HTR-8/SVneo (cell line): ENCODE results near the gene TMEM127.
"Not testable (repeated sequence)": the region's sequence is repeated elsewhere in the genome, so short reads cannot be mapped to it uniquely, and the experiment has no call there.

Source experiments
- DNase-seq: peaks from one replicate; pipeline ENCODE4 v3.0.0; 2011; ENCODE audit warnings: low spot score, mixed read lengths; ENCODE audit not compliant: insufficient read length
- FAIRE-seq: peaks from 2 replicates; lab custom pipeline; 2011; peaks lifted over from hg19 to GRCh38; lab: Jason Lieb, UNC

TMEM127 gene, protein sequence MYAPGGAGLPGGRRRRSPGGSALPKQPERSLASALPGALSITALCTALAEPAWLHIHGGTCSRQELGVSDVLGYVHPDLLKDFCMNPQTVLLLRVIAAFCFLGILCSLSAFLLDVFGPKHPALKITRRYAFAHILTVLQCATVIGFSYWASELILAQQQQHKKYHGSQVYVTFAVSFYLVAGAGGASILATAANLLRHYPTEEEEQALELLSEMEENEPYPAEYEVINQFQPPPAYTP

DNA sequence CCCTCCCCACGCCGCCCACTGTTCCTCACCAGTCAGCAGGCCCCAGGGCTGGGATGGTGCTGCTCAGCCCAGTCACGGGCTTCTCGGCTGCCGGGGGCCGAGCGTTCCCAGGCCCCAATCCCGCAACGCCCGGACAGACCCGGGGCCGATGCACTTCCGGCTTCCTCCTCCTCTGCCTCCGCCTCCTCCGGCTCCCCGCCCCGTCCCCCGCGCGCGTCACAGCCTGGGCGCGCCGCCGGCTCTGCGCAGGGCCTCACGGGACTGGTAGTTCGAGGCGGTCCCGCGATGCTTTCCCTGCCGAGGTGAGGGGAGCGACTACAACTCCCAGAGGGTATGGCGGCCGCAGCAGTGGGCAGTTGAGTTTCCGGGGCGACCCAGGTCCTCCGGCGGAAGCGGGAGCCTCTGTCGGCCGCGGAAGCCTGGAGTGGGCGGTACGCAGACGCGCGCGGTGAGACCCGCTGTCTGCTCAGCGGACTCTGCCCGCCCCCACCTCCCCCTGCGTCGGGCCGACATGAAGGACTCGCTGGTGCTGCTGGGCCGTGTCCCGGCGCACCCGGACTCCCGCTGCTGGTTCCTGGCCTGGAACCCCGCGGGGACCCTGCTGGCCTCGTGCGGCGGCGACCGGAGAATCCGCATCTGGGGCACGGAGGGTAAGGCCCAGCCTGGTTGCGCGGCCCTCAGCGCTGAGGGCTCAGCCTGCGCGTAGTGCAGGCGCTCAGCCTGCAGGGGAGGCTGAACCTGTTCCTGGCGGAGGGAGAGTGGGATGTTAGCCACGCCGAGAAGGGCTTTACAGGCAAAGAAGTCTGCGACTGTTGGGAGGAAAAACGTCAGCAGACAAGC lies at the start of gene TMEM127, which contains the start of gene CIAO1:
TMEM127 (minus strand) TSS at position 158 of the 840 bp plus-strand sequence. CDS start 616 bp downstream, outside the sequence.
CIAO1 (plus strand) TSS at position 386 of the 840 bp plus-strand sequence; CDS start at position 512, 126 bp downstream.
- peak; percentile 100 for DNase-seq
- peak; percentile 99 for FAIRE-seq

DNA sequence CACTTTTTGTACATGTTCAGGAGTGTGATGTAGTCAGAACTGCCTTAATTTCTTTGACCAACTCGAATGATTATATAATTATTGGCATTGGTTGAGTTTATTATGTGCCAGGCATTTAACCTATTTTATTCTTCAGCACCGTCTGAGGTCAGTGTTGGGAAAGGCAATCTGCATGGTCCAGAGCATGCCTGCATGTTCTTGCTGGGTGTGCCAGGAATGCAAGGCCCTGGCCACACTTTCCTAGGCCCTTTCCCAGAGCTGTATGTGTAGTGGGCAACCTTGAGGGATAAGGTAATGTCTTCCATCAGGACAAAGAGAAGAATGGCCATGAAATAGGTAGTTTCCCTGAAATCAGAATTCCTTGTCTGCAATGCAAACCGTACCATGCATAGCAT lies 49.2 kb upstream of the TMEM127 start:
- DNase-seq (no peak), FAIRE-seq (peak; percentile 72)

DNA sequence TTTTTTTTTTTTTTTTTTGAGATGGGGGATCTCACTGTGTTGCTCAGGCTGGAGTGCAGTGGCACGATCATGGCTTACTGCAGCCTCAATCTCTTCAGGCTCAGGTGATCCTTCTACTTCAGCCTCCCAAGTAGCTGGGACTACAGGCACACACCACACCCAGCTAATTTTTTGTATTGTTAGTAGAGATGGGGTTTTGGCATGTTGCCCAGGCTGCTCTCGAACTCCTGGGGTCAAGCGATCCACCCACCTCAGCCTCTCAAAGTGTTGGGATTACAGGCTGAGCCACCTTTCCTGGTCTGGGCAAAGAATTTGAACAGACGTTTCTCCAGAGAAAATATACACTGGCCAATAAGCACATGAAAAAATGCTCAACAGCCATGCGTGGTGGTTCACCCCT lies 42.5 kb upstream of the TMEM127 start:
- DNase-seq (no peak), FAIRE-seq (no peak)

DNA sequence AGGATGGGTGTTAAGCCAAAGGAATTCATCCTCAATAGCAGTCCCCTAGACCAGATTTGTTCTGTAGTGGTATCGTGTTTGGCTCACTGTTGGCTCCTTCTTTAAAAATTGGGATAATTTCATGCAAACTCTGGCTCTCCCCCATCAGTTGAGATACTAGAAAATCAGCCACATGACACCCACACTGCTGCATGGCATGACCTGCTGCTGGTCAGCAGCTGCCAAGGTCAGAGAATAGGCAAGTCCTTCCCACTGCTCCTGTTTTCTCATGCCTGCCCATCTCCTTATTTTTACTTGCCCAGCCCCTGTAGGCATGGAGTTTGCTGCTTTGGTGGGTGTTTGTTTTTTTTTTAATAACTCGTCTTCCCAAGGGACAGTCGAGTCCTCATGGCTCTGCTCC lies 40.6 kb upstream of the TMEM127 start:
- no peak for FAIRE-seq
- no peak for DNase-seq

DNA sequence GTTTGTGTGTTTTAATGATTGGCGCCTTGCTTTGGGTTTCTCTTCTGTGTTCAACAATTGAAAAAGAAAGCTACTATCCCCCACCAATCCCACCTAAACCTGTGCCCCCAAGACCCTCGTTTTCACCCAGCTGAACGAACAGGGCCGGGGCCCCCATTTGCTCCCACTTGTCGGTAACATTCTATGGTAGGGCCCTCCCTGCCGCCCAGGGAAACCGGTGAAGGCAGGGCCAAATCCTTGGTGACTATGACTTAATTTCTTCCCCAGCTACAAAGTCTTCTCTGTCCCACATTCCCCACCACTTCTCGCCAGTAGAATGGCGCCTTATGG lies 40.1 kb upstream of the TMEM127 start:
- FAIRE-seq = no peak

DNA sequence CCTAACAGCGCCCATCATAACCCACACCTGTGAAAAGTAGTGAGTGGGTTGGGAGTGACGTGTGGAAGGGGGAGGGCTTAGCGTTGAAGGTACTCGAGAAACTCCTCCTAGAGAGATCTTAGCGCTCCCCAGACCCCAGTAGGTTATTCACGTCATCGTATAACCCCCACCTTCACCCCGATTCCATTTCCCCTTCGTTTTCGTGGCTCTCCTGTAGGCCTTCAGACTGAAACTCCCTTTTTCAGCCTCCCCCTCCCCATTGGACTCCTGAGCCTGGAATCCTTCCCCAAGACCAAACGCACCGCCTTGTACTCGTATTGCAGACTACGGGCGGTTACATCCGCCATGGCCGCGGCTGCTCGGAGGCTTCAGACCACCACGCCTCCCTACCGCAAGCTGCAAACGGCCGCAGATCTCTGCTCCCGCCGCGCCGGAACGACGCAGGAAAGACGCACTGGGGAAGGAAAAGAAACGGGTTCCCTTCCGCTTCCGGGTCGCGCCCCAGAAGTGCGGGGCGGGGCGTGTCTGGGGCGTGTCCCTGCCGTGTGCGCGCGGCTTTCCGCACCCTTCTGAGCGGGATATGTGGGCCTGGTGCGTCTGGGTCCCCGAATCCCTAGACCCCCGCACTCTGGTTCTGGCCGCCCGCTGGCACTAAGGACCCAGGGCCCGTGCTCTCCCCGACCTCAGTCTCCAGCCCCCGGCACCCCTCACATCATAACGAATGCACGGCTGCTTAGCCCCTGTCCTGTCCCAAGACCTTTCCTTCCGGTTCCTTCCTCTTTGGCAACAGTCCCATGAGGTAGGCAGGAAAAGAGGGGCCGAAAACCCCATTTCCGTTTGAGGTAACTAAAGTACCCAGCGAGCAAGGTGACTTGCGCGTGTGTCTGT lies 39.5 kb upstream of the TMEM127 start, which contains the start of gene SNRNP200:
SNRNP200 (minus strand) TSS at position 456 of the 888 bp plus-strand sequence; CDS start at position 347, 109 bp downstream.
- DNase-seq = peak; percentile 93
- peak; percentile 80 for FAIRE-seq

More for the DNA sequence above, 40.1 kb upstream of the TMEM127 start:
- DNase-seq = no peak

DNA sequence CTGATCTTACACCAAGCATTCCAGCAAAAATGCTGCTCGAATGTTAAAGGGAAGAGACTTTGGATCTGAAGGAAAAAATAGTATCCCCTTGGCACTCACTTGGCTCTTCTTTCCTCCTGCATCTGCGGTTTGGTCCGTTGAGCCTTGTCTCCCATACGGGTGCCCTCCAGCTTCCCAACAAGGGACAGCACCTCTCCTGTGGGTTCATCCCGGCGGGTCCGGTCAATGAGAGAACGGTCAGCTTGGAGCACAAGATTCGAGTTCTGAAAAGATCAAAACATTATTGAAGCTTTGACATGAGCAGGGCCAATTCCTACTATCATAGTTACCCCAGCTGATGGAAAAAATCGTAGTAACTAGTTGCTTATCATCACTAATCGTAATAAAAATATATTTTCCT lies 38.8 kb upstream of the TMEM127 start:
- DNase-seq = no peak
- FAIRE-seq = no peak

DNA sequence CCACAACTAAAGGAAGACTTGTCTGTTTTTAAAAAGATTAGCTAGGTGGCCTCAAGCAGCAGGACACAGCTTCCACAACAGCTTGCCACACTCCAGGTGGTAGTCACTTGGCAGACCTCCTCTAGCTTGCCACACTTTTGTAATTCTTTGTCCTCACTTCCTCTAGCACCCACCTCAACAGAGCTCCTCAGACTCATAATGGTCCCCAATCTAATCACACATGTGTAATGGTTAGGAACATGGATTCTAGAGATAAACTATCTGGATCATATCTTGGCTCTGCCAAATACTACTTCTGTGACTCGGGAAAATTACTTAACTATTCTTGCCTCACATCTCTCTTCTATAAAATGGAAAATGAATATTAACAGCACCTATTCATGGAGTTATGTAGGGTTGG lies 36.1 kb upstream of the TMEM127 start:
- no peak for DNase-seq

DNA sequence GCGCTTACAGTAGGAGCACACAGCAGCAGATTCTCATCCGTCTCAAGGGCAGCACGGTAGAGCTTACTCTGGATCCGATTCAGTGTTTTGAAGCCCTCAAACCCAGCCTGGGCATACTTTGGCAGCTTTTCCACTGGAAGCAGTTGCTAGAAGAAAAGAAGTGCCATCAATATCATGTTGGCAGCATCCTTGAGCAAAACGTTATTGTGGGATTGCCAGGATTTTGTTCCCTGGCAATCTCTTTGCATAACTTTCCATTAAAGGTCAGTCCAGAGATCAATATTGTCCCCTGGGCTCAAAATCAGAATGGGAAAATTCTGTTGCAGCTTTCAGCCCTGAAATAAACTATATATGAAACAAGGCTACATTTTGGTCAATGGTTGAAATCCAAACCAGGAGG lies 31.1 kb upstream of the TMEM127 start:
- DNase-seq (no peak), FAIRE-seq (no peak)

More for the DNA sequence above, 36.1 kb upstream of the TMEM127 start:
- no peak for FAIRE-seq

DNA sequence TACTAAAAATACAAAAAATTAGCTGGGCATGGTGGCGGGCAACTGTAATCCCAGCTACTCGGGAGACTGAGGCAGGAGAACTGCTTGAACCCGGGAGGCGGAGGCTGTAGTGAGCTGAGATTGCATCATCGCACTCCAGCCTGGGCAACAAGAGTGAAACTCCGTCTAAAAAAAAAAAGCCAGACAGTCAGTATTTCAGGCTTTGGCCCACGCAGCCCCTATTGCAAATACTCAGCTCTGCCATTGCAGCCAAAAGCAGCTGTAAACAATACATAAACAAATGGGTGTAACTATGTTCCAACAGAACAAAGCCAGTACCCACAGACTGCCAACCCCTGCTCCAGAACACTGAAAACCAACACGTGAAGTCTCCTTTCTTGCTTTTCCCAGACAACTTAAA lies 28.5 kb upstream of the TMEM127 start:
- FAIRE-seq, DNase-seq: not testable (repeated sequence)

DNA sequence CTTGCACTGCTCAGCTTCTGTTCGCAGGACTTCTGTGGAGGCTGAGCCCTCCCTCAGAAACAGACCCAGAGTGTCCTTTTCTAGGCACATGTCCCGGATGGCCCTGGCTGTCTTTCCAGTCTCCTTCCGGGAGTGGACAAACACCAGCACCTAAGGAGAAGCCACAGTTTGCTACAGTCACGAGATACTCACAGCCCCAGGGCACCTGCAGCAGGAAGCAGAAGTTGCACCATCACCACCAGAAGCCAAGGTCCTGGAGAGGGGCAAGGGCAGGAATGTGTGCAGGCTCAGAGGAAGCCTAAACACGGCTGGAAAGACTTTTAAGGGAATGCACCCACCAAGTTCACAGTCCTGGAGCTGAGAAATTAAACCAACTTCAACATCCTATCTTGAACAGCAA lies 26.0 kb upstream of the TMEM127 start:
- FAIRE-seq = no peak
- DNase-seq = no peak

DNA sequence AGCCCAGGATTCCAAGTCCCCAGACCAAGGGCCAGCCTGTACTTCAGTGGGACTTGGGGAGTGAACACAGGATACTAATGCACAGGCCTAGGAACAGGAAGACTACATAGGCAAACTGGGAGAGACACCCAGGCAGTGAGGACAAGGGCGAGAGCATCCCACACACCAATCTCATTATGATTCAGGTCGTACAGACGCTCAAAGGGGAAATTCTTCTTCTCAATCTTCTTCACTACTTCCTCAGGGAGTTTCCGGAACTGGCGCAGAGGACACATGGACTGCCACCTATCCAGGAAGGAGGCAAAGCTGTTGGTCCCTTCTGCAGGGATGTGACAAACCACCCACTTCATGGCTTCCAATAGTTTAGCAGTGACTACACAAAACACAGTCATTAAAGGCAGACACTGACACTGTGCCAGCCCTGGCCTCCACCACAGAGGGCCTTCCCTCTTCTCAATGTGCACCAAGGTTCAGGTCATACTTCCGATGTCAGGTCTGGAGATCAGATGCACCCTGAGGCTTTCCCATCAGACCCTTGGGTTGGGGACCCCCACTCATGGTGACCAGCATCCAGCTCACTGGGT lies 21.6 kb upstream of the TMEM127 start:
- FAIRE-seq = peak; percentile 48
- no peak for DNase-seq

DNA sequence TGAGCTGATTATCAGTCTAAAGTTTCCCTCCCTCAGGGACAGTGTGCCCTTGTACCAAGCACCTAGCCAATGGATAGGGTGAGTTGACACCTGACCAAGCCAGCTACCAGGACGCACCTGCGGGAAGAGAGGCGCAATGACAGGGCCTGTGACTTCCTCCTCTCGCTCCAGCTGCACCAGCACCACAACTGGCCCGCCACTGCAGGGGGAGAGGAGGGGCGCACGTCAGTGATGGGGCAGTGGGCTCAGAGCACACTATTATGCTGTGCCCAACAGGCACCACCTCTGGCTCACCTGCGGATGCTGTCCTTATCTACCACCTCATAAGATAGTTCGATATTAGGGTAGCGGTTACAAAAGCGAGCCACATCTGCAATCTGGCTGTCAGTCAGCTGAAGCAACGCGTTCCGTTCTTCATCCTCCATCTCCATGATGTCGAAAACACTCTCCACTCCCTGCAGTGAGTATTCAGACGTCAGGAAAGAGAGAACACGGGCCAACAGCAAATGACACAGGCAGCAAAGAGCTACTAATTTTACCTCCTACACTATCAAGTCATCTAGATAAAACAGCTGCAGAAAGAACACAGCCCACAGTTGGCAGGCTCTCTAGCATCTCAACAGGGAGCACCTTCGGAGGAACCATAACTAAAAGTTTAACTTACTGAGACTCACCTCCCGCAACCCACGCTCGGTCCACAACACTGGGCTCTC lies 11.1 kb upstream of the TMEM127 start:
- FAIRE-seq (peak; percentile 49), DNase-seq (no peak)

DNA sequence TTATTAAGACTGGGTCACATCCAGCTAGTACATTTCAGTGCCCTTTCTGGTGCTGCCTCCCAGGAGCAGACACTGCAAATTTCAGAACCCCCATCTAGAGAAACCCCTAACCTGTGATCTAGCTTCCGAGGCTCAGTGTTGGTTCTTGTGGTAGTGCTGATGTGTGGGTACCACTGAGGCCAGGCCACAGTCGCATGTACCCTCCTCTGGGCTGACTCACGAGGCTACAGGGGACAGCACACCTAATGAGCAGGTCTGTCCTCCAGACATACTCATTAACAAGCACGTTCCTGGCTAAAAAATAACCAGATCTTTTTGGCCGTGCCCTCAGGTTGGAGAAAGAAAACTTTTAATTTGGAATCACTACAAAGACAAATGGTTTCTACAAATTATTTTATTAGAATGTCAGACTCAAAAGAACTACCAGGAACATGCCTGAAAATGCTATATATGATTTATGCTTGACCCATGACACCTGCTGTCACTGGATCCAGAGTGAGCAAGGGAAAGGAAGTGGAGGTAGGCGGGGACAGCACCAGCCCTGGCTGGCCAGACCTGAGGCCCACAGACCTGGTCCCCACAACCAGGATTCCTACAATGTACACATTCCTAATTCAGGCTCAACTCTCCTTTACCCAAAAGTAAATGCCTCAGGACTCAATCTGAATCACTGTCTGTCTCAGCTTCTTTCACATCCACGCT lies 8.7 kb upstream of the TMEM127 start:
- FAIRE-seq (no peak), DNase-seq (no peak)

DNA sequence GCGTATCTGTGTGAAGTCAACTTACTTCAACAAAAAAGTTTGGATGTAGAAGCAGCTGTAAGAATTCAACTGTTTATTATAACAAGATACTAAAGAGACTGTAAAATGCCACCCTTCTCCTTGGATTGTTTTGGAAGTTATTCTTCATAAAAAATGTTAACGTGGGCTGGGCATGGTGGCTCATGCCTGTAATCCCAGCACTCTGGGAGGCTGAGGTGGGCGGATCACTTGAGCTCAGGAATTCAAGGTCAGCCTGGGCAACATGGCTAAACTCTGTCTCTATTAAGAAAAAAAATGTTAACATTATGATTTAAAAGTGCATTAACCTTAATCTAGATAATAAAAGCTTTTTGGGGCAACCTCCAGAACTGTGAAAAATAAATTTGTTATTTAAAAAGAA lies 8.0 kb upstream of the TMEM127 start:
- no peak for DNase-seq
- no peak for FAIRE-seq

DNA sequence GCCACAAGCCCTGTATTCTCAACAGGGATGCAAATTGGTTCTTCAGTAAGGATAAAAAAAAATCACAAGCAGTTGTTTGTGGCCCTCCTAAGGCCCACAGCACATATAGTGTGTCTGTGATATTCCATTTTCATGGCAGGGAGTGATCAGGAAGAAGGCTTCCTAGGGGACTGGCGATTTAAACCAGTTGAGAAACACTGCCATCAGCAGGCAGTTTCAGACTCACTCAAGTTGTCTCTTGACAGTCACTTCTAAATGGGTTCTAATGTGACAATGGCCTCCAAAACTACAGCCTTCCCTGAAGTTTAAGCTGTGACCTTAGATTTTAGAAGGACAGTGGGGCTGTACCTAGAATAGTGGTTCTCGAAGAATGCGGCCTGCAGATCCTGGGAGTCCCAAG lies 6.2 kb upstream of the TMEM127 start:
- DNase-seq (no peak), FAIRE-seq (no peak)

DNA sequence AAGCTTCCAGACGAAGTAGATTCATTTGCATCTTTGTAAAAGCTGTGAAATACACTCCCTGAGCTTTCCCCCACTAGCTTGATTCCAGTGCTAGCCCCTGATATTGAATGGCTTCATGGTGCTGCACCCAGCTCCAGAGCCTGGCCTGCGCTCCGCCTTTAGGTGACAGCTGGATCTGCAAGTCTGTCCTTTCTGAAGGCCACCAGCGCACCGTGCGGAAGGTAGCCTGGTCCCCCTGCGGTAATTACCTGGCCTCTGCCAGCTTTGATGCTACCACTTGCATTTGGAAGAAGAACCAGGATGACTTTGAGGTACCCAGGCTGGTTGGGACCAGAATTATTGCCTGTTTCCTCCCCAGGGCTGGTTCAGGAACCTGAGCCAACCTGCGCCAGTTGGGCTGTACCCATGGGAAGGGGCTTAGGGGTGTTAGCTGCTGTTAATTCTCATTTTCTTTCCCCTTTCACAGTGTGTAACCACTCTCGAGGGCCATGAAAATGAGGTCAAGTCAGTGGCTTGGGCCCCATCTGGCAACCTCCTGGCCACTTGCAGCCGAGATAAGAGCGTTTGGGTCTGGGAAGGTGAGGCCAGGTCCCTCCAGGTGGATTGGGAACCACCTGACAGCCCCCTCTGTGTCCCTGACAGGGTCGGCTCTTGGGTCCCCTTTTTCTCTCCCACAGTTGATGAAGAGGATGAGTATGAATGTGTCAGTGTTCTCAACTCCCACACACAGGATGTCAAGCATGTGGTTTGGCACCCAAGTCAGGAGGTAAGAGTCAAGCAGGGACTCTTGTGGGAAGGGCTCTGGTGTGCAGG lies 1.6 kb upstream of the TMEM127 start:
- peak; percentile 62 for DNase-seq
- FAIRE-seq = no peak

DNA sequence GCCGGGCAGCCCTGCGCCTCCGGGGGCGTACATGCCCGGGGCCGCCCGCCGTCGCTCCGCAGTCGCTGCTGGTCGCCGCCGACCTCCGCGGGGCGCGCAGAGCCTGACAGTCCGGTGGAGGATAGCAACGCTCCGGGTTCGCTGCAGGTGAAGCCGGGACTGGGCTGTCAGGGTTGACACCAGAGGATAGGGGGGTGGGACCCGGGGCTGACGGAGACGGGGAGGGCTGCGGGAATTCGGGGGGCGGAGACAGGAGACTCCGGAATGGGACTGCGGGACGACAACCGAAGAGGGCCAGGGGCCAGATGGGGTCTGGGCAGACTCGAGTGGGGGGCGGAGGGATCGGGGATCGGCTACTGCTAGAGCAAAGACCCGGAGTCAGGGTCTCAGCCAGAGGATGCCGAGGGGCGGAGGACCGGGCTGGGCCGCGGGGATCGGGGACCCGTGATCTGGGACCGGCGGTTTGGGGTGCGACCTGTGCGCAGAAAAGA lies 403 bp downstream of the TMEM127 start:
- FAIRE-seq (no peak), DNase-seq (peak; percentile 51)
